HG02588 (cell line): ENCODE results near the gene GNAZ.

Experiments used
- ATAC-seq: cut with Tn5 transposase; IDR thresholded peaks from one replicate; pipeline ENCODE4 v1.9.1; 2021; ENCODE audit warnings: mild to moderate bottlenecking, moderate library complexity; ENCODE audit not compliant: unreplicated experiment

Gene GNAZ

GRCh38 chr22:23075525-23076216, 5.4 kb downstream of the GNAZ start:
- no peak for ATAC-seq

- ATAC-seq, result no peak
Observed at GRCh38 chr22:23076896-23077572, 6.7 kb downstream of the GNAZ start.

DNA sequence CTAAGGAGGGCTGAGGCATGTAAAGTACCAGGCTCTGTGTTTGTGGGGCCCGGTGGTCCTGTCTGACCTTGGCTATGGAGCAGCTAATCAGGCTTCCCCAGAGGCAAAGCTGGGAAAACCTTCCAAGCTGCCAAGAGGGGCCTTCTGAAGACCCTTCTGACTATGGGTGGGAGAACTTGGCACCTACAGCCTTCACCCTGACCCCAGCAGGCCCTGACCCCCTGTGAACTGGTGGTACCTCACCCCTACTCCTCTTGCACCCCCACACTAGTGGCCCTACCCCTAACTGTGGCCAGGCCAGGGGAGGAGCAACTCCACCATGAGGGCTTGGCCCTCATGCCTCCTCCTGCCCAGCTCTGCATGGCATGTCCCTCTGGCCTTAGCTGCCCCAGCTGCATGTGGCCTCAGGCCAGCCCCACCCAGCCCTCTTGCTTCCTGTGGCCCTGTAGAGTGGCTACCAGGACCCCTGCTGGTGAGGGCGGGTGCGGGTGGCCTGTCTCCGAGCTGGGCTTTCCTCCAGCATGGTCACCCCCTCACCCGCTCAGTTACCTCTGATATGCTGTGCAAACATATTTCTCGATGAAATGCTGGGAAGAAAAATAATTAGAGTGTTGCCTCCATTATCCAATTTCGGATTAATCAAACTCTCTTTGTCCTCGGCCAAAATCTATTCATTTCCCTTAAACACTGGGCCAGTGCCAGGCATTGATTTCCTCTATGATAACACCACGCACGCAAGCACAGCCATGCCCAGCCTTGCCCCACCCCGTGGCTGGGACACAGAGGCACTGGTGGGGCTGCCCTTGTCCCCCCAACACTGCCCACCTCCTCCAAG, 7.5 kb downstream of the GNAZ start:
- ATAC-seq, result no peak

DNA sequence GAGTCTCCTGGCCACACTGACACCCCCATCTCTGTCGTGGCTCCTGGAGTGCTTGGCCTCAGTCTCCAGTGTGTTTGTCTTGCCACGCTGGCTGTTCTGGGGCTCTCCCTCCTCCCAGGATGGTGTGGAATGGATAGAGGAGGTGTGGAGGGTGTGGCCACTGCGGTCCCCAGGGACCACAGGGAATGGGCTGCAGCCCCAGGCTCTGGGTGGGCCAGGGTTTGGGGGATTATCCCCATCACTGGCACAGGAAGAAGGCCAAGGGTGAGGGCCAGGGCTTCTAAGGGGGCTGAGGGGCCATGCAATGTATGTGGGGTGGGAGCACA, 8.1 kb downstream of the GNAZ start:
- no peak for ATAC-seq

GRCh38 chr22:23079240-23079768, 9.0 kb downstream of the GNAZ start:
- ATAC-seq, result no peak

GRCh38 chr22:23079814-23080521, 9.6 kb downstream of the GNAZ start:
- ATAC-seq, result no peak

GRCh38 chr22:23080613-23081290, 10.4 kb downstream of the GNAZ start:
- ATAC-seq, result no peak

DNA sequence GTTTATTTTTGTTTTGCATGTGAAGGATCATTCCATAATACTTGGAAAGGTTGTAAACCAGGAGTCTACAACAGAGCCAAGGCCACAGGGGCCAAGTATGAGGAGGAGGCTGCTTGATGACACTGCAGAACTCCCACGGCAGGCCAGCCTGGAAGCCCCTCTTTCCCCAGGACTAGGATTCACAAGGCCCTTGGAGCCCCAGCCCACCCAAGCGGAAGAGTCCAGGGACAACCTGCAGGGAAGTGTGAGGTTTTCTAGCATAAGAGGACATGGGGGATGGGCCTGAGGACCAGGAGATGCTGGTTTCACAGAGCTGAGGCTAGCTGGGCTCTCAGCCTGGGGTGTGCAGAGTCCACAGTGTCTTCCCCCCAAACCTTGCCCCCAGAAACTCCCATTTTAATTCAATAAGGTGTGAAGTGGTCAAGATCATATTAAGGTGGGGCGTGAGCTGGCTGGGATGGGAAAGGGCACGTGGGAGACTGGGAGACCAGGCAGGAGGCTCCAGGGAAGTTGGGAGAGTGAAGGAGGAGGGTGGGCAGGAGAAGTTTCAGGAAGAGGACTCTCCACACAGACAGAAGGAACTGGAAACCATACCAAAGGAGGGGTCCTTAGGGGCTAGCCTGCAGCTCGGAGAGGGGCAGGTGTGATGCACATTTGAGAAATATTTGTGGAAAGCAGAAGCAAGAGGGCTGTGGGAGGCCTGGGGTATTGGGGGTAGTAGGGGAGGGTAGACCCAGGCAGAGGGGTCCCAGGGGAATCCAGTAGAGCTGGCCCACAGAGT, 12.4 kb downstream of the GNAZ start:
- ATAC-seq, result no peak

DNA sequence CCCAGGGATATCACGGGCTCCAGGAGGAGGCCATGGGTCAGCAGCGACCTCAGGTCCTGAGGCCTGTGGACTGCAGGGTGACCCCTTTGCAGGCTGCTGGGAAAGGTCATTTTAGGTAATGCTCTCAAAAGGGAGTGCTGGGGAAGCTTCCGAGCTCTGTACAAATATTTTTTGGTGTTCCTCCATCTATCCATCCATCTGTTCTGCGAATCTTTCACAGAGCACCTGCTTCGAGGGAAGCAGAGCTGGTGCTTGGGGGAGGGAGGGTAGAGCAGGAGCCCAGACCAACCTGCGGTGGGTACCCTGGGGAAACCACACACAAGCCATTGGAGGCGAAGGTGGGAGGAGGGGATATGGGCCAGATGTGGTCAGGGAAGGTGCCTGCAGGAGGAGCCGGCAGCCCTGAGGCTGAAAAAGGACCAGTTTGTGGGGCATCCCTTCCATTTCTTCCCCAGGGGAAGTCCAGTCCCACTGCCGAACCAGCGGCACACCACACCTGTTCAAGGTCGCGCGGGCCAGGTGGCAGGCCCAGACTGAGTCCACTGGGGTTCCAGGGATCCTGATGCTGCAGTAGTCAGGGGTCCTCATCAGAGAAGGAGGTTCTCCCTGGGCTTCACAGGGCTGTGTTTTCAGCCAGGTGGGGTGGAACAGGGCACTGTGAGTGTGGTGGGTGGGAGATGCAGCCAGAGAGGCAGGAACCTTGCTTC, 13.1 kb downstream of the GNAZ start:
- ATAC-seq, result no peak

GRCh38 chr22:23084453-23085350, 14.4 kb downstream of the GNAZ start:
- ATAC-seq, result no peak

DNA sequence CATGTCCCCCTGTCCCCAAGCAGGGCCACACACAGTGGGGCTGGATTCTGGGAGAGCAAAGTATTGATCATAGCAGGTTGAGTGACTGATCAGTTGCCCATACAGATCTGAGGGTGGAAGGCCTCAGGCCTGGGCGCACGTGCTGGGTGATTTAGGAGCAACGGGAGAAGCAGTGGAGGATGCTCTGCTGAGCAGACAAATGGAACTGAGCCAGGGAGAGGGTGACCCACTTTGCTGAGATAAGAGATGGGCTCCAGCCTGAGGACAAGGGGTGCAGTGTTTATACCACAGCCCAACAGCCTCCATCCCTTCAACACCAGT, 15.0 kb downstream of the GNAZ start:
- ATAC-seq, result no peak

- ATAC-seq, result no peak
Observed at GRCh38 chr22:23085785-23086184, 15.5 kb downstream of the GNAZ start.

GRCh38 chr22:23086263-23086662, 15.9 kb downstream of the GNAZ start:
- no peak for ATAC-seq

- ATAC-seq, result no peak
Observed at GRCh38 chr22:23086787-23087186, 16.5 kb downstream of the GNAZ start.

- no peak for ATAC-seq
Observed at GRCh38 chr22:23088199-23088604, 17.9 kb downstream of the GNAZ start.

DNA sequence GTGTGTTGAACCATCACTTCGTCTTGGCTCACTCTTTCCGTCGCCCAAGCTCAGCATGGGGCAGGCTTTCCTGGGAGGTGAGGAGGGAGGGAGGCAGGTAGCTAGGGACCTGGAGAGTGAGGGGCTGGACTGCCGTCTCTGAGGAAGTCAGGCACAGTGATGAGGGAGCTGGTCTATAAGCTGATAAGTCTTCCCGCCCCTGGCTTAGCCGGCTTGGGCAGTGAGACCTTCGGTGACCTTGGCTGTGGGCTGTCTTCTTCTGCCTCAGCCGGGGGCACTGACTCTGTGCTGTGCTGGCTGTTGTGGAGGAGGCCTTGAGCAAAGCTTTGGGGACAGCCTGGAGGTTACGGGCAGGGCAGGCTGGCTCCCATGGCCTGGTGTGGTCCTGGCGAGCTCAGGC, 18.7 kb downstream of the GNAZ start:
- no peak for ATAC-seq

DNA sequence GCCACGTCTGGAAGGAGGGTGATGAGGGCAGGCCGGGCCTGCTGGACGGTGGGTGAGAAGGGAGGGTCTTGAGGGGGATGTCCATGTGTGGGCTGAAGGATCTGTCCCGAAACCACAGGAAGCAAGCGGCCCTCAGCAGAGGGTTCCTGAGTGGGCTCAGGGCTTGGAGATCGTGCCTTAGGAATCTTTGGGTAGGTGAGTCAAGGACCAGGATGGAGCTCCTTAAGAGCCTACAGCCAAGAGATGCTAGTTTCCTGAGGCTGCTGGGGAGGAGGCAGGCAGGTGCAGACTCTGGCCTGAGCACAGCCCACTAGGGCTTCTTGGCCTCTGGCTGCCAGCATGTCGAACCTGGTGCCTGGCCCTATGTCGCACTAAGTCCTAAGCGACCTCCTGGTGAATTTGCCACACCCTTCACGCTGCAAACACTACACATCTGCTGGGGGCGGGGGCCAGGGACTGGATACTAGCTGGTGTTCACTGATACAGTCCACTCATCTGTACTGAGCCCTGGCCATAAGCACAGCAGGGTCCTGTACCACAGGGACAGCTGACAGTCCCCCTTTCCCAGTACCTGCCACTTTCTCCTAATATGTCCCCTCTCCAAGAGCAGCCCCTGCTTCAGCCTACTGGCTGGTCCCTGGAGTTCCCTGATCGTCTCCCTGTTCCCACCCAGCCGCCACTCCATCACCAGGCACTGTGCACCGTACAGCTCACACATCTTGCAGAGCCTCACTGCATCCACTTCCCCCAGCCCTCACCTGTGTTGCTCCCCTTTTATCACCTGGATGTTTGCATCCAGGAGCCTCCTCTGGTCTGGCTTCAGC, 19.5 kb downstream of the GNAZ start:
- no peak for ATAC-seq
